PC-9 (cell line): ENCODE results near the gene LRRC43. TPM values are rescaled to one million over a fixed set of nuclear protein-coding genes. Genes with fewer than 3 reads are reported as not detected.

ENCODE experiments used
- Bru-seq: library from RNA; stranded (reverse); fragments of 400-500 nt; gene quantifications from one replicate; lab custom pipeline; 2021; lab: Mats Ljungman, UMichigan
- BruChase-seq, 2 experiments: library from RNA; stranded (reverse); fragments of 400-500 nt; gene quantifications; one replicate each; lab custom pipeline; 2021; lab: Mats Ljungman, UMichigan
- BruUV-seq: library from RNA; stranded (reverse); fragments of 400-500 nt; replicated peaks from 2 replicates; lab custom pipeline; 2021; lab: Mats Ljungman, UMichigan
- CTCF ChIA-PET: fragments of 300-600 bp; sonication (Branson Sonifier 250); formaldehyde crosslinking; loops from one replicate; lab custom pipeline; 2022; ENCODE audit warnings: antibody characterized with exemption; lab: Charles Lee
- POLR2A ChIA-PET: fragments of 300-600 bp; sonication (Branson Sonifier 250); formaldehyde crosslinking; loops from one replicate; lab custom pipeline; 2022; ENCODE audit warnings: antibody characterized with exemption; ENCODE audit not compliant: unreplicated experiment; lab: Charles Lee
- DNase-seq, 2 experiments: peaks; one replicate each; pipeline versions ENCODE4 v3.0.0 to v3.0.0-alpha.2; 2015 to 2022; ENCODE audit warnings: mixed read lengths in 1 of 2
- H2AFZ ChIP-seq: fragments of 200-600 bp; sonication (generic); 2 replicates; pipeline ENCODE4 v1.8.1; 2017; ENCODE audit warnings: antibody characterized with exemption
- H3F3A ChIP-seq: fragments of 200-600 bp; sonication (generic); 2 replicates; pipeline ENCODE4 v1.8.1; 2017; ENCODE audit warnings: antibody characterized with exemption, mild to moderate bottlenecking, low read depth; ENCODE audit not compliant: insufficient read depth
- H3K27ac ChIP-seq: fragments of 200-600 bp; sonication (generic); 2 replicates; pipeline ENCODE4 v1.6.1; 2016; ENCODE audit warnings: mixed run types
- H3K27me3 ChIP-seq: fragments of 200-600 bp; sonication (generic); 2 replicates; pipeline ENCODE4 v1.6.1; 2016; ENCODE audit warnings: low read depth, mixed run types; ENCODE audit not compliant: insufficient read depth
- H3K36me3 ChIP-seq: fragments of 200-600 bp; sonication (generic); 2 replicates; pipeline ENCODE4 v1.6.1; 2016; ENCODE audit warnings: low read depth, mixed run types
- H3K4me1 ChIP-seq: fragments of 200-600 bp; sonication (generic); replicated peaks from 2 replicates; pipeline ENCODE4 v1.6.1; 2016; ENCODE audit warnings: mixed run types; ENCODE audit not compliant: insufficient read depth
- H3K4me2 ChIP-seq: fragments of 200-600 bp; sonication (generic); 2 replicates; pipeline ENCODE4 v1.6.1; 2017; ENCODE audit warnings: mixed run types
- H3K4me3 ChIP-seq: fragments of 200-600 bp; sonication (generic); 2 replicates; pipeline ENCODE4 v1.6.1; 2016; ENCODE audit warnings: mixed run types
- H3K79me2 ChIP-seq: fragments of 200-600 bp; sonication (generic); 2 replicates; pipeline ENCODE4 v1.6.1; 2017; ENCODE audit warnings: low read depth, mixed run types
- H3K9me2 ChIP-seq: fragments of 200-600 bp; sonication (generic); 2 replicates; pipeline ENCODE4 v1.8.1; 2017; ENCODE audit warnings: mild to moderate bottlenecking; ENCODE audit not compliant: insufficient read depth
- H3K9me3 ChIP-seq: fragments of 200-600 bp; sonication (generic); 2 replicates; pipeline ENCODE4 v1.8.1; 2016; ENCODE audit warnings: low read depth; ENCODE audit not compliant: insufficient read depth
- H4K20me1 ChIP-seq: fragments of 200-600 bp; sonication (generic); 2 replicates; pipeline ENCODE4 v1.8.1; 2017; ENCODE audit not compliant: insufficient read depth
- CTCF ChIP-seq: fragments of 200-600 bp; sonication (generic); conservative IDR thresholded peaks from 2 replicates; pipeline ENCODE4 v1.6.1; 2017; ENCODE audit warnings: mixed run types, antibody characterized with exemption, mild to moderate bottlenecking, moderate library complexity
- EZH2 ChIP-seq: fragments of 200-600 bp; sonication (generic); IDR thresholded peaks from 2 replicates; pipeline ENCODE4 v1.8.0; 2017; ENCODE audit warnings: antibody characterized with exemption, low read depth
- intact Hi-C: fragments of 100-400 bp; cut with micrococcal nuclease; formaldehyde crosslinking; loops from one replicate; pipeline ENCODE4 v1.10.0; 2022; ENCODE audit not compliant: unreplicated experiment
- long read RNA-seq: library from polyadenylated mRNA; stranded (forward); transcript quantifications from one replicate; pipeline ENCODE4 v2.0.0, GENCODE V29; 2022
- total RNA-seq: library from RNA; stranded (reverse); gene quantifications from 2 replicates; pipeline ENCODE4 v1.2.3, GENCODE V29; 2021

Gene LRRC43
- total RNA-seq = 0.39 and 0.83 TPM in 2 replicates
- Bru-seq, nascent RNA = percentile 19 among the genes with signal in this experiment
- percentile 16 among the genes with signal in this experiment for BruChase-seq, experiment 1, labeled RNA remaining after a 2-hour chase
- percentile 23 among the genes with signal in this experiment for BruChase-seq, experiment 2, labeled RNA remaining after a 6-hour chase
- long read RNA-seq, partial matches to known transcripts = 1 of 2 reads
- long read RNA-seq, other reads (novel, unspliced or antisense) = 1 of 2 reads

- ChIA-PET CTCF (interaction anchor here (0.7 kb wide), 1 partner anchor 287 kb away, joined by 3 read pairs; no protein-coding TSS in a partner anchor), POLR2A (interaction anchor here (0.6 kb wide), 1 partner anchor 11 kb away, joined by 7 read pairs; no protein-coding TSS in a partner anchor)
- no peaks in the 10 kb centered on the region for H3K36me3 ChIP-seq
- no peak within 1 kb of the TSS for H3K27ac ChIP-seq
- intact Hi-C loops = no loop called here
- no peaks in the 10 kb centered on the region for H3K9me2 ChIP-seq
- DNase-seq = peak in 1 of 2 experiments; percentile 48
- peak within 1 kb of the TSS; percentile 59 for H3K4me2 ChIP-seq
- H2AFZ ChIP-seq = no peak within 1 kb of the TSS
- no peaks in the 10 kb centered on the region for H4K20me1 ChIP-seq
- no TSS peak for BruUV-seq
- H3K4me1 ChIP-seq = no peaks in the 10 kb centered on the region
- H3K4me3 ChIP-seq = peak within 1 kb of the TSS; percentile 35; the same call in 1 of the 2 replicates
- no peaks in the 10 kb centered on the region for H3K27me3 ChIP-seq
- H3K9me3 ChIP-seq = no peaks in the 10 kb centered on the region
- no peaks in the 10 kb centered on the region for H3F3A ChIP-seq
- no peak for TF ChIP-seq EZH2
- no peak for TF ChIP-seq CTCF
- no peaks in the 10 kb centered on the region for H3K79me2 ChIP-seq
Observed at GRCh38 chr12:122182887-122183587, at the start of gene LRRC43. Gene LRRC43, plus strand, starts transcription at chr12:122183123. Its CDS starts 22 bp downstream, at chr12:122183145.

- POLR2A ChIA-PET = no interaction called here
- H3K4me2 ChIP-seq = no peak overlapping the region
- BruUV-seq = no TSS peak
- no peaks in the 10 kb centered on the region for H3K9me2 ChIP-seq
- H2AFZ ChIP-seq = no peak overlapping the region
- intact Hi-C loops = no loop called here
- H3F3A ChIP-seq = peaks cover 19% of the 10 kb centered on the region; the same call in 1 of the 2 replicates
- peaks cover 11% of the 10 kb centered on the region for H3K36me3 ChIP-seq
- no peak overlapping the region for H3K4me3 ChIP-seq
- TF ChIP-seq CTCF = no peak
- no peak for TF ChIP-seq EZH2
- no peaks in the 10 kb centered on the region for H3K9me3 ChIP-seq
- CTCF ChIA-PET = no interaction called here
- H4K20me1 ChIP-seq = peaks cover 4% of the 10 kb centered on the region; the same call in 1 of the 2 replicates
- DNase-seq = no peak
- no peak overlapping the region for H3K27ac ChIP-seq
- no peaks in the 10 kb centered on the region for H3K79me2 ChIP-seq
- H3K4me1 ChIP-seq = peaks cover 14% of the 10 kb centered on the region
- H3K27me3 ChIP-seq = no peaks in the 10 kb centered on the region
Observed at GRCh38 chr12:122133192-122133950, 49.6 kb upstream of the LRRC43 start.

- DNase-seq = no peak
- Histone ChIP-seq H3K4me2 (no peak overlapping the region), H2AFZ (no peak overlapping the region), H3K27me3 (no peaks in the 10 kb centered on the region), H3K27ac (no peak overlapping the region), H3K4me3 (no peak overlapping the region), H3K4me1 (peaks cover 4% of the 10 kb centered on the region), H3K9me3 (no peaks in the 10 kb centered on the region), H3F3A (peaks cover 9% of the 10 kb centered on the region; the same call in 1 of the 2 replicates), H4K20me1 (no peaks in the 10 kb centered on the region; the same call in 1 of the 2 replicates), H3K79me2 (no peaks in the 10 kb centered on the region), H3K9me2 (no peaks in the 10 kb centered on the region), H3K36me3 (0 out of 2 replicates have a peak, but pooled peaks cover 6% of the 10 kb centered on the region)
- intact Hi-C loops = no loop called here
- BruUV-seq = no TSS peak
- no peak for TF ChIP-seq CTCF
- no peak for TF ChIP-seq EZH2
- ChIA-PET POLR2A (no interaction called here), CTCF (interaction anchor here (0.5 kb wide), 1 partner anchor 364 kb away, joined by 3 read pairs; no protein-coding TSS in a partner anchor)
Observed at GRCh38 chr12:122135437-122136031, 47.4 kb upstream of the LRRC43 start.
